HG03575 (cell line): ENCODE measurements around the gene NPLOC4.

Experiments used
- ATAC-seq: cut with Tn5 transposase; IDR thresholded peaks from one replicate; pipeline ENCODE4 v1.9.1; 2021; ENCODE audit not compliant: unreplicated experiment, insufficient number of reproducible peaks, low FRiP score; ENCODE audit errors: extremely low read depth

NPLOC4 gene

DNA sequence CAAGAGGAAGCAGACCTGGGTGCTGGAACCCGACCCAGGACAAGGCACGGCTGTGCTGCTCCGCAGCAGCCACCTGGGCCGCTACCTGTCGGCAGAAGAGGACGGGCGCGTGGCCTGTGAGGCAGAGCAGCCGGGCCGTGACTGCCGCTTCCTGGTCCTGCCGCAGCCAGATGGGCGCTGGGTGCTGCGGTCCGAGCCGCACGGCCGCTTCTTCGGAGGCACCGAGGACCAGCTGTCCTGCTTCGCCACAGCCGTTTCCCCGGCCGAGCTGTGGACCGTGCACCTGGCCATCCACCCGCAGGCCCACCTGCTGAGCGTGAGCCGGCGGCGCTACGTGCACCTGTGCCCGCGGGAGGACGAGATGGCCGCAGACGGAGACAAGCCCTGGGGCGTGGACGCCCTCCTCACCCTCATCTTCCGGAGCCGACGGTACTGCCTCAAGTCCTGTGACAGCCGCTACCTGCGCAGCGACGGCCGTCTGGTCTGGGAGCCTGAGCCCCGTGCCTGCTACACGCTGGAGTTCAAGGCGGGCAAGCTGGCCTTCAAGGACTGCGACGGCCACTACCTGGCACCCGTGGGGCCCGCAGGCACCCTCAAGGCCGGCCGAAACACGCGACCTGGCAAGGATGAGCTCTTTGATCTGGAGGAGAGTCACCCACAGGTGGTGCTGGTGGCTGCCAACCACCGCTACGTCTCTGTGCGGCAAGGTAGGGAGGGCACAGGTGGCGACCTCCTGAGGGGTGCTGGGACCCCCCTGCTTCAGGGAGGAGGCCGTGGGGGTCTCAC, 108.1 kb downstream of the NPLOC4 start:
- no peak for ATAC-seq

DNA sequence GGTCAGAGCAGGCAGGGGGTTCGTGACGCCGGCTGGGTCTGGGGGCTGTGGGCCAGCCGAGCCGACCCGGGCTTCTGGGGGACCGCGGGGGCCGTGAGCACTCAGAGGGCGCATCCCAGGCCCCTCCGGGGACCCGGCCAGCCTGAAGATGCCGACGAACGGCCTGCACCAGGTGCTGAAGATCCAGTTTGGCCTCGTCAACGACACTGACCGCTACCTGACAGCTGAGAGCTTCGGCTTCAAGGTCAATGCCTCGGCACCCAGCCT, 108.6 kb downstream of the NPLOC4 start:
- ATAC-seq: no peak

DNA sequence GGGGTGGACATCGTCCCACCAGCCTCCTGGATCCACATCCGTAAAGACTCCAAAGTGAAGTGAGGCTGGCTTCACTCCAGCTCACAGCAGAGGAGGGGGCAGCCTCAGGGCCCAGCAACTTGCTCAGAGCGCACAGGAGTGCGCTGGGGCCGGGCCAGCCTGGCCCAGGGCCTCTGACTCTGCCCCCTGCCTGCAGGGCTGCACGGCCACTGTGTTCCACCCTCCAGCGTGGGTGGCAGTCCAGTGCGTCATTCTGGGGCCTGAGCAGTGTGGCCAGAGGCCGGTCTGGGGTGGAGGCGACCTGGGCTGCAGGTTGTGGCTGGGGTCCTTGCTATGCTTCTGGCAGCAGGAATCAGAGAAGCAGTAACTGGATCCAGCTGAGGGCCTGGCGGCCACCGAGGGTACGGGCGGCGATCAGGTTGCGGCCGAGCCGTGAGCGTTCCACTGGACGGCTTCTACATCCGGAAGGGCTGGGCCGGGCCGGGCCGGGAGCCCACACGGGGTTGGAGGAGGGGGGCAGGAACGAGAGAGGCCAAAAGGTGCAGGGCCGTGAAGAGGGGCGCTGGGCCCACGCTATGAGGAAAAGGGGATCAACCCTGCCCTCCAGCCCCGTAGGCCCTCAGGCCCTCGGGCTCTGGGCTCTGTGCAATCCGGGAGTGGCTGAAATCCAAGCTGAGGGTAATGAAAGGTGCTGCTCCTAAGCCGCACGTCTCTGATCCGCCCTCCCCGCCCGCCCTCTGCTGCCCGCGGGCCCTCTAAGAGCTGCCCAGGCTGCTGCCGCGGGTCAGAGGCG, 109.1 kb downstream of the NPLOC4 start, which contains the start of gene FSCN2:
FSCN2 (plus strand) TSS at position 787 of the 793 bp plus-strand sequence. CDS start 155 bp downstream, outside the sequence.
- no peak for ATAC-seq

DNA sequence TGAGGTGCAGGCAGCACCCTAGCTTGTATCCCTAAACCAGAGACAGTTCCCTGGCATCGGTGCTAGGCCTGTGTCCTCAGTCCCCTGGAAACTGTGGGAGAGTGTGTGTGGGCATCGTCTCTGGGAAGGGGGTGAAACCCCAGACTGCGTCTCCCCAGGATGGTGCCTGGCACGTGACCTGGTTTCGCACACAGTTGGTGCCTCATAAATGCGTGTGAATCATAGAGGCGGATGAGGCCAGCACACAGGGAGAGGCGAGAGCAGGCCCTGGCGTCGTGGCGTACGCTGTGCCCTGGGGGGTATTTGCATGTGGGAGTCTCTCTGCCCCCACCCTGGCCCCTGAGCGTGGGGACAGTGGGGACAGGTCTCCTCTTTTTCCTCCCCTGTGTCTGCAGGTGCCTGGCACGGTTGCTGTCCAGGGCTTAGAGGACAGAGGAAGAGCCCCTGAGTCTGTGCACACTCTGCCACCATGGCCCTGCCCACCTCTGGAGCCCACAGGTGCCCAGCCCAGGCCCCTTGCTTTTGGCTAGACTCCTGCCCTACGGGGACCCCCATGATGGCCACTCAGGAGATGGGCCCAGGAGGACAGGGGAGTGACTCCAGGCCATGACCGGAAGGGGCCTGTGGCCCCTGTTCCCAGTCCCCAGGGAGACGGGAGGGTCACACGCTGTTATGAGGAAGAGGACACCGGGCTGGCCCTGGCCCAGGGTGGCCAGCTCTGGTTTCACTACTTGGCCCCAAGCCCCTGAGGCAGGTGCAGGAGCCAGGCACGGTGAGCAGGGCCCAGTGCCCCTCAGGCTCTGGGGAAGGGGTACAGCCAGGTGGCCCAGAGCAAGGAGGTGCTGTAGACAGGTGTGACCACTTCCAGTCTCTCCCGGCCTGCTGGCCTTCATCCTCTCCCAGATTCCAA, 110.0 kb downstream of the NPLOC4 start:
- no peak for ATAC-seq

DNA sequence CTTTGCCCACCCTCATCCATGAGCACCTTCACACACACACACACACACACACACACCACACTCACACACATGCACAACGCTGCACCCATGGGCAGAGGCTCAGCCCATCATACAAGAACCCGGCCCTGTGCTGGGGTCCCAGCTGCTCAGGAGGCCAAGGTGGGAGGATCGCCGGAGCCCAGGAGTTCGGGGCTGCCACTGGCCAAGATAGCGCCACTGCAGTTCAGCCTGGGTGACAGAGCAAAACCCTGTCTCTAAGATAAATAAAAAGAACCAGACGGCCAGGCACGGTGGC, 112.1 kb downstream of the NPLOC4 start:
- ATAC-seq: no peak

DNA sequence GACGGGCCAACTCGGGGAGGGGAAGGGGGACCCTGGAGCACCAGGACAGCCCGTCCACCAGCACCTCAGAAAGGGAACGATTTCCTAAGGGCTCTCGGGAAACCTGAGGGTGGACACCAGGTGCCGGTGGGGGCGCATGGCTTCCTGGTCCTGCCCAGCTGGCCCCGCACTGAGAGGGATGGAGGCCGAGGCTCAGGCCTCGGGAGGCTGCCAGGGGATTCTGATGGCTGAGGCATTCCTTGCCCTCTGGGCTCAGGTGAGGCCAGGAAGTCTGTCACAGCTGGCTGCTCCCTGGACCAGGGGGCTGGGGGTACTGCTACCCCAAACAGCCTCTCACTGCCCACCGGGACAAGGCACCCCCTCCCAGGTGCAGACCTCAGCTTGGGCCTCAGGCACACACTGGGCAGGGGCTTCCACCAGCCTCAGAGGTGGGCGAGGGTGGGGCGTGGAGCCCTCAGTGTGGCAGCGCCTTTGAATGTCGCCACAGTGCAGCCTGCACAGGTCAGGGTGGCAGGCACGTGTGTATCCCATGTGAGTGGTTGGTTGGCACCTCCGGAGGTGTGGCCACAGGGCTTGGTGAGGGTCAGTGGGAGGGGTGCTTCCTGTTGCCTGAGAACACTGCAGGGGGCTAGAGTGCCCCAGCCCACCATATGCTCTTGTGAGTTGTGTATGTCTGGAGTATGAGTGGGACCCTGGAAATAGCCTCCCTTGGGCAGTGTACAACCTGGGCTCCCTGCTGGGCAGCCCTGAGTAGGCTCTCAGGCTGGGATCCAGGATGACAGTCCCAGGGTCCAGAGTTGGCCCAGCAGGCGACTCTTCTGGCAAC, 112.7 kb downstream of the NPLOC4 start:
- ATAC-seq: no peak

DNA sequence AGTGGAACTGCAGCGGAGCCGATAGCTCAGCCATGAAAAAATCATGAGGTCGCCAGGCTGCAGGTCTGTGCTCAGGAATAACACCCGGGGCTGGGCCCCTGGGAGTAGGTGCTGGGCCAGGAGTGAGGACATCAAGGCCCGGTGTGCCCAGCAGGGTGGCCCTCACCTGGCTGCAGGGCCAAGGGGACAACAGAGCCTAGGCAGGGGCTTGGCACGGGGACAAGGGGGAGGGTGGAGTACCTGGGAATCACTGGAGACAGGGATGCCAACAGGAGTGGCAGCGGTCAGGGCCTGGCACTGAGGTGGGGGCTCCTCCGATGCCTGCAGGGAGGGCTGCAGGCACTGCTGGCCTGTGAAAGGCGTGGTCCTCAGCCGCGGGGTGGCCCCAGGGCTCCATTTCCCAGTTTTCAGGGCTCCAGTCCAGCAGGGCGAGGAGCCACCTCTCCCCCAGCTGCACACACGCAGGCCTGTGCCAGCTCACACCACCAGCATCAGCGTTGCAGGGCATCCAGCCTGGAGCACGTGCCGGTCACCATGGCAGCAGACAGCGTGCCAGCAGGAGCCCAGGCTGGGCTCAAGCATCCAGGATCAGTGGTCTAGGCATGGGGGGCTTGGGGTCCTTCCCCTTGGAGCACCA, 113.4 kb downstream of the NPLOC4 start:
- ATAC-seq: no peak

DNA sequence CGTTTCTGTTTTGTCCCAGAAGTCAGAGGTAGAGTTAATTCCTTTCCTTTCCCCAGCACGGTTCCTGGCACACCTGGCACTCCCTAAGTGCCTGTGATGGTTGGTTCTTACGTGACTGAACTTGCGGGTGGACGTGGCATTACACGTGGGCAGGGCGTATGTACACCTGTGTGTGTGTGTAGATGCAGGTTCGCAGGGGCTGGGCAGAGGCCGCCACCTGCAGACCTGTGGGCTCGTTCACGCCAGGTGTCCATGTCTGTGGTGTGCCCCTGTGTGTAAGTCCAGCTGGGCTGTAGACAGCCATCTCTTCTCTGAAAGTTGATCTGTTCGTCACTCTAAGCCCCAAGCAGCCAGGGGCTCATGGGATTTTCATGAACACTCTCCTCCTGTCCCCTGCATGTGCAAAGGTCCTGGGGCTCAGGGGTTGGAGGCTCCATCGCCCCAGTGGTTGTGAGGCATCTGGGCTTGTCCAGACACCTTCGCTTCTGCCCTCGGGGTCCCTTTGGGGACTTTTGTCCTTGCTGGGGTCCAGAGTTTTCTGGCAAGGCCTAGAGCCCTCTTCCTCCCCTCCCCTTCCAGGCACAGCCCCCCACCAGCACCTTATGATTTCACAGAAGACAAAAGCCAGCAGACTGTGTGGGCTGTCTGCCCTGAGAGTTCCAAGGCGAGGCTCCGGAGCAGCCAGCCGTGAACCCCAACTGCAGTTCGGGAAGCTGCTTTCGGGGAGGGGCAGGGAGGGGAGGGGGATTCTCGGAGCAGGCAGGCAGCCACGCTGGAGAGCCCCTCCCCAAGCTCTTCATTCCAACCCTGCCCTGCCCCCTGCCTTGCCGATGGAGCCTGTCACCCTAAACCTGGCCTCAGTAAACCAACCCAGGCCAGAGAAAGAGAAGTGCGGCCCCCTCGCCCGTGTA, 114.2 kb downstream of the NPLOC4 start:
- no peak for ATAC-seq

DNA sequence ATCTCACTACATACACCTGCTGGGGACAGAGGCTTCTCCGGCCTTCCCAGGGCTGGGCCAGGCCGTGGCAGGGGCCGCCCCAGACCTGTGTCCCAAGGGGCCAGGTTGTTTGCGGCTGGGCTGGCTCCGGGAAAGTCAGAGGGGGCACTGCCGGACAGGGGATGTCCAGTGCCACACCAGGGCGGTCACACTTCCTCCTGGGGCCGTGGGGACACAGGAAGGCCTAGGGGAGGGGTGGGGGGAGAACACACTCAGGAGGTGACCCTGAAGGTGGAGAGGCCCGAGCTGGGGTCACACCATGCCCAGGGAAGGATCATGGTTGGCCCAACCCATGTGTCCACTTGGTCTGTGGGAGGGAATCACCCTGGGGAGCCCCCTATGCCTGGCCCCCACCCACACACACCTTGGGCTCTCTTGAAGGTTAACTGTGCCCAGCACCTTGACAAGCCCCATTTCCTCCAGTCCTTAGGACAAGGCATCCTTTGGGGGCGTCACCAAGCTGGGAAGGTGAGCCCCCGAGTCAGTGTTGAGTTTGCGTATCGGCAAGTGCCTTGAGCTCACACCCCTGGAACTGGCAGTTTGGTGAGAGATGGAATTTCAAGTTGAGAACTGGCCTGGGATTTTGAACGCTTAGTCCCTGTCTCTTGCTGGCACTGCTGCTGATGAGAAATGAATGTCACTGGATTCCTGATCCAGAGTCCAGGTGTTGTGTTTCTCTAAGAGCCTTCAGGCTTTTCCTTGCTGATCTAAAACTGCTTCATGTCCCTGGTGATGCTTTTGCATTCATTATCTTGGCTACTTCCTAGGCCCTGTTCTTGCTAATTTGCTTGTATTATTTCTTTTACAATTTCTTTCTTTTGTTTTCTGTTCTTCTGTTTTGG, 116.7 kb downstream of the NPLOC4 start:
- ATAC-seq: no peak

DNA sequence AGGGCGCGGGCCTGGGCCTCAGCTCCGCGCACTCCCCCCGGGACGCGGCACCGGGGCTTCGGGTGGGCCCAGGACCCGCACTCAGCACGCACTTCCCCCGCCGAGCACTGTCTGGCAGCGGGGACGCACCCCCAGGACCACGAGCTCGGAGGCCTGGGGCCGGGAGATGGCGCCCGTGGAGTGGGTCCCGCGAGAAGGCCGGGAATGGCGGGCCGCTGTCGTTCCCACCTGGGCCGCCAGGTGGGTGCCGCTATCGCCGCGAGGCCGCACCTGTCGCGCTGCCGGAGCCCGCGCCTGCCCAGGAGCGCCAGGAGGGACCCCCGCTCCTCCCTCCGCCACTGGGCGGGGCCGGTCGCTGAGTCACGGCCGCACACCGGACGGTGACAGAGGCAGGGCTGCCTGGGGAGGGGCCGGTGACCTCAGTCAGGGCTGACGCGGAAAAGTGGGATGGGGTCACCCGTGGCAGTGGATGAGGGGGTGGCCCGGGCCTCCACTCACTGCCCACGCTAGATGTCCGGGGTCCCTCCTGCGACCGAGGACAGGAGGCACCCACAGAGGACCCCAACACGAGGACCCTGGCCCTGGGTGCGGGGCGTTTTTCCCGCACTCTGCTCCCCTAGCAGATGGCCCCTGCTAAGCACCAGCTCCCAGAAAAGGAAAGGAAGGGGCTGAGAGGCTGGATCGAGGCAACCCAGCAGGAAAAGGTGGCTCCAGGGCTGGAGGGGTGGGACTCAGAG, 117.5 kb downstream of the NPLOC4 start:
- ATAC-seq: no peak

DNA sequence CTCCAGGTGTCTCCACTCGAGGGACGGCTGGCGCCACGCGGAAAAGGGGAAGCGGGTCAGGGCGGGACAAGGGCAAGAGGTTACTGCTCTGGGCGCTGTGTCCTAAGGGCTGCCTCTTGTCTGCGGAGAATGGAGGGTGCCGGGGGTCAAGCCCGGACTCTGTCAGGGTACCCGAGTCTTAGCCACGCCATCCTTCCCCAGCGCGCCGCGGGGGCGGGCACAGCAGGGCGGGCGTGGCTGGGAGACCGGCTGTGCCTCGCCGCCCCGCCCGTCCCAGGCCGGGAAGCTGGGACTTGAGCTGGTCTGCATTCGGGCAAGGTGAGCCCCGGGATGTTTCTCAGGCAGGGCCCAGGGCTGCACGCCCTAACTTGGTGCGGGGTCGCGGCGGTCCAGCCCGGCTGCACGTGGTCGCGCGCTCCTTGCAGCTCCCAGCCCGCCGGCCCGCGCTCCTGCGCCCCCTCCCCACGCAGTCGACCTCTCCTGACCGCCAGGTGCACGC, 118.1 kb downstream of the NPLOC4 start:
- ATAC-seq: no peak

DNA sequence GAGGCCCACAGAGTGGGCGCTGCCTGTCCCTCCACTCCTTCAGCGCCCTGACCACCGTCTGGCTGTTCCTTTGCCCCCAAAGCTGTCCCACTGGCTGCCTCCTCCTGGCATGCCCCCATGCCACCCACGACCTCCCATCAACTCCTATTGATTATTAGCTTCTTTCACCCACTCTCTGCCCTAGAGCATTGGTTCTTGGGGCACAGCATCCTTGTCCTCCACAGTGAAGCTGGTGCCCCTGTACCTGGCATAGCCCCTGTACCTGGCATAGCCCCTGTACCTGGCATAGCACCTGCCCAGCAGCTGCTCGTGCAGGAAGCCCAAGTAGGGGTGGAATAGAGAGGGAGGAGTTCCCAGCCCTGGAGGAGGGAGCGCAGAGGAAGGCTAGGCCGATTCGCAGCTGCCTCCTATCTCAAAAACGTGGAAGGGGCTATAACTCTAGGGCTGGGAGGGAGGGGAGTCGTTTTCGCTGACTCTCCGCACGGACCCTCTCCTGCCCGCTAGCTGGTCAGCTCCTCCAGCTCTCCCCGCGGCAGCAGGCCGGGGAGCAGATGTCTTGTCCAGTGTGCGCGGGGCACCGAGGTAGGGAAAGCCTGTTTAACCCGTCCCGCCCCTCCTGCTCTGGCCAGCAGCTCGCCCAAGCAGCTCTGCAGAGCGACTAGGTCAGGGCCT, 118.7 kb downstream of the NPLOC4 start:
- no peak for ATAC-seq

DNA sequence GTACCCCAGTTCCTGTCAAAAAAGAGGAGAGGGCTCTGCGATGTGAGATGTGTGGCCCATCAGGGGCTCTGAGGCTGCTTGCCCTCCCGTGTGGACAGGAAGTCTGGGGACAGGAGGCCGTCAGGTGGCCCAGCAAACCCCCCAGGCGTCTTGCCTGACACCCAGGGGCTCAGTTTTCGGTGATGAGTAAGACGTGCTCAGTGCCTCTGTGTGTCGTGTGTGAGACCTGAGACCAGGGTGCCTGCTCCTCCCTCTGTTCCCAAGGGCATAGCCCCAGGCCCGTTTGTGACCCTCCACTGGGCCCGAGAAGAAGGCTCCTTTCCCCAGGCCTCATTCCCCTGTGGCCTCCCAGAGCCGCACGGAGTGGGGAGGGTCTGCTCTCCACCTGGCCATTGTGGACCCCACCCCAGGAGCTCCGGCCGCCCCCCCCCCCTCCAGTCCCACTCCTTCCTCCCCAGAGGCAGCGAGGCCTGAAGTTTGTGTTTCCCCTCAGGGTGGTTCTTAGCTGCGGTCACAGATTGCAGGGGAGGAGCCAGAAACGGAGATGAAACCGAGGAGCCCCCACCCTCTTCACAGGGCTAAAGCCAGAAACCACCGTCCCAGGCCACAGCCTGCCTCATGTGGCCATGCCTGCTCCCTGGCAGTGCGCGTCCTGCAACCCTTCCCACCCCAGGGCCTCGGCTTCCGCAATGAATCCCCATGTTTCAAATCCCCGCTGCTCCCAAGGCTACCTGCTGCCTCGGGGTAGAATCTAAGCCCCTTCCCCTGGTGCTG, 119.4 kb downstream of the NPLOC4 start:
- no peak for ATAC-seq

DNA sequence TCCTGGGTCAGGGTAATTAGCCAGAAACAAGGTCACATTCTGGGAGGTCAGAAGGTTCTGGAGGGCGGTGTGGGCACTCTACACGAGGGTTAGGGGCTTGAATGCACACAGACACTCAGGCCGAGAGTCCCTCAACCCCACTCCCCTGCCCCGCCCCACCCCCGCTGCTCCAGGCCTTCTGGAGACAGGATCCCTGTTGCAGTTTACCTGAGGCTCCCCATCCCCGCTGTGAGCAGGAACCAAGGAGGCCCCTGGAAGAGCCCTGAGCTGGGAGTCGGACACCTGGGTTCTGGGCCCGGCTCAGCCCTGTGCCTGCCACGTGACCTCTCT, 119.9 kb downstream of the NPLOC4 start:
- ATAC-seq: no peak

DNA sequence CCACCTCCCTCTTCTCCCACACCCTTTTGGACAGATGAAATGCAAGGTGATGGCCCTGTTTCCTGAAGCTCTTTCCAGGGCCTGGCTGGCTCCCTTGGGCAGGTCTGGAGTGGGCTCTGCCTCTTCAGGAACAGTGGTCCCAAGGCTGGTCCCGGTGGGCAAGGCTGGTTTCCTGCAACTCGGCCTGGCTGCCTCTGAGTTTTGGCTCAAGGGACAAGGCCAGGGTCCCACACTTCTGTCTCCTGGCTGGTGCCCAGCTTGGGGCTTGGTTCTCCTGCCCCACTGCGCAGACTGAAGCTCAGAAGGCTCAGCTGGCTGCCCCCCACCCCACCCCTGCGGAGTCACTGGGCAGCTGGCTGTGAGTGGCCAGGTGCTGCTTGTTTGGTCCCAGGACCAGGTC, 120.5 kb downstream of the NPLOC4 start:
- no peak for ATAC-seq
